Gastrocnemius medialis (tissue), 4 donors: ENCODE data around the gene IL2RG. TPM values are rescaled to one million over a fixed set of nuclear protein-coding genes. Genes with fewer than 3 reads are reported as not detected.

Experiments used
- ATAC-seq, 2 donors: fragments of 150-250 bp; one replicate each; pipeline ENCODE4 v1.9.1; 2016
- DNase-seq, 2 donors: peaks; one replicate each; pipeline ENCODE4 v3.0.0-alpha.2; 2019
- H3K27ac ChIP-seq, 4 donors: fragments of 200-600 bp; sonication (generic); 1 replicate in 1 of 4; 2 replicates in 3 of 4; pipeline ENCODE4 v1.5.1; 2016 to 2018; ENCODE audit warnings: mild to moderate bottlenecking in 2 of 4, moderate library complexity in 1 of 4
- H3K27me3 ChIP-seq, 3 donors: fragments of 200-600 bp; sonication (generic) in 2 of 3; 1 replicate in 1 of 3; 2 replicates in 2 of 3; pipeline versions ENCODE4 v1.5.1 to v1.6.0; 2016 to 2019; ENCODE audit warnings: mild to moderate bottlenecking in 1 of 3, moderate library complexity in 1 of 3
- H3K36me3 ChIP-seq, 2 donors: fragments of 200-600 bp; sonication (generic) in 1 of 2; one replicate each; pipeline ENCODE4 v1.5.1; 2017 to 2018
- H3K4me1 ChIP-seq, 2 donors: fragments of 200-600 bp; sonication (generic) in 1 of 2; one replicate each; pipeline ENCODE4 v1.5.1; 2016 to 2017; ENCODE audit warnings: mild to moderate bottlenecking in 2 of 2
- H3K4me3 ChIP-seq, 4 donors: fragments of 200-600 bp; sonication (generic) in 3 of 4; 1 replicate in 1 of 4; 2 replicates in 3 of 4; pipeline ENCODE4 v1.5.1; 2016 to 2019; ENCODE audit warnings: mild to moderate bottlenecking in 2 of 4
- H3K9me3 ChIP-seq, 3 donors: fragments of 200-600 bp; sonication (generic) in 2 of 3; 1 replicate in 1 of 3; 2 replicates in 2 of 3; pipeline ENCODE4 v1.5.1; 2016 to 2019
- CTCF ChIP-seq, 5 experiments: fragments of 450-650 bp in 3 of 5; fragments of 200-600 bp in 2 of 5; sonication (generic) in 2 of 5; IDR thresholded peaks in 4 of 5; conservative IDR thresholded peaks in 1 of 5; 1 replicate in 4 of 5; 2 replicates in 1 of 5; pipeline ENCODE4 v1.5.1; 2016 to 2019; ENCODE audit warnings: antibody characterized with exemption in 5 of 5, mild to moderate bottlenecking in 3 of 5, moderate library complexity in 3 of 5
- POLR2A ChIP-seq, 2 donors: fragments of 450-650 bp; IDR thresholded peaks; one replicate each; pipeline ENCODE4 v1.6.1; 2017; ENCODE audit warnings: antibody characterized with exemption in 2 of 2, mild to moderate bottlenecking in 2 of 2, moderate library complexity in 2 of 2
- in situ Hi-C, 4 donors: fragments of 200-750 bp; cut with MboI; loops; one replicate each; pipeline versions ENCODE4 v1.15.0 to v1.8.0; 2017; ENCODE audit warnings: low sequenced_read_pairs in 4 of 4
- intact Hi-C: fragments of 100-400 bp; cut with DNase I; formaldehyde crosslinking; loops from one replicate; pipeline ENCODE4 v1.15.1; 2023; ENCODE audit warnings: low total_unique reads
- total RNA-seq, 4 donors: library from RNA; depleted of rRNA; stranded (reverse); fragments of >200 nt; gene quantifications; one replicate each; pipeline versions ENCODE4 v1.1.0 to v1.2.3, GENCODE V29; 2016

Gene IL2RG
- total RNA-seq, 4 donors from 2014 or later = 0.78 to 3.6 (median 1.3) TPM; not detected in 1

- no peak overlapping the region for H3K4me3 ChIP-seq
- no peaks in the 10 kb centered on the region for H3K27me3 ChIP-seq
- ATAC-seq (no peak), DNase-seq (no peak)
- H3K36me3 ChIP-seq = no peaks in the 10 kb centered on the region
- TF ChIP-seq CTCF (IDR thresholded peaks at IDR 0.05 in 4 of 5, conservative IDR thresholded peaks at IDR 0.05 in 1 of 5) (no peak), POLR2A (IDR thresholded peaks at IDR 0.05) (no peak)
- no peaks in the 10 kb centered on the region for H3K4me1 ChIP-seq
- intact Hi-C loops = no loop called here
- H3K27ac ChIP-seq = no peak overlapping the region
- in situ Hi-C loops = no loop called here
- H3K9me3 ChIP-seq = no peaks in the 10 kb centered on the region
Observed at GRCh38 chrX:71107762-71108360, 3.5 kb downstream of the IL2RG start.

- ATAC-seq (no peak), DNase-seq (no peak)
- Histone ChIP-seq H3K27me3 (no peaks in the 10 kb centered on the region), H3K36me3 (no peaks in the 10 kb centered on the region), H3K4me1 (no peaks in the 10 kb centered on the region), H3K27ac (no peak overlapping the region), H3K4me3 (no peak overlapping the region), H3K9me3 (no peaks in the 10 kb centered on the region)
- intact Hi-C loops = no loop called here
- in situ Hi-C loops = no loop called here
- TF ChIP-seq CTCF (IDR thresholded peaks at IDR 0.05 in 4 of 5, conservative IDR thresholded peaks at IDR 0.05 in 1 of 5) (no peak), POLR2A (IDR thresholded peaks at IDR 0.05) (no peak)
Observed at GRCh38 chrX:71107245-71107644, 4.1 kb downstream of the IL2RG start.

- ATAC-seq (no peak), DNase-seq (no peak)
- TF ChIP-seq POLR2A (IDR thresholded peaks at IDR 0.05) = no peak
- no peak for TF ChIP-seq CTCF (IDR thresholded peaks at IDR 0.05 in 4 of 5, conservative IDR thresholded peaks at IDR 0.05 in 1 of 5)
- H3K27me3 ChIP-seq = no peaks in the 10 kb centered on the region
- H3K36me3 ChIP-seq = no peaks in the 10 kb centered on the region
- H3K9me3 ChIP-seq = no peaks in the 10 kb centered on the region
- intact Hi-C loops = no loop called here
- no peak within 1 kb of the TSS for H3K27ac ChIP-seq
- no peaks in the 10 kb centered on the region for H3K4me1 ChIP-seq
- in situ Hi-C loops = no loop called here
- no peak within 1 kb of the TSS for H3K4me3 ChIP-seq
Observed at GRCh38 chrX:71106427-71106826, 5.0 kb downstream of the IL2RG start, which contains the start of gene CXorf65. Gene CXorf65 (minus strand): TSS chrX:71106740. CDS start chrX:71106556, 184 bp downstream.

- H3K4me1 ChIP-seq = no peaks in the 10 kb centered on the region
- ATAC-seq = no peak
- TF ChIP-seq POLR2A (IDR thresholded peaks at IDR 0.05) (no peak), CTCF (IDR thresholded peaks at IDR 0.05 in 4 of 5, conservative IDR thresholded peaks at IDR 0.05 in 1 of 5) (no peak)
- DNase-seq = no peak
- H3K27ac ChIP-seq = no peak overlapping the region
- no peaks in the 10 kb centered on the region for H3K9me3 ChIP-seq
- H3K27me3 ChIP-seq = no peaks in the 10 kb centered on the region
- in situ Hi-C loops = no loop called here
- intact Hi-C loops = no loop called here
- H3K4me3 ChIP-seq = no peak overlapping the region
- no peaks in the 10 kb centered on the region for H3K36me3 ChIP-seq
Observed at GRCh38 chrX:71105628-71106027, 5.7 kb downstream of the IL2RG start.
